ENCODE data around the gene CNKSR3.
"Not testable (repeated sequence)": the region's sequence is repeated elsewhere in the genome, so short reads cannot be mapped to it uniquely, and the experiment has no call there.

CNKSR3 gene

GRCh38 chr6:154526996-154527395 is 16.5 kb upstream of the CNKSR3 start:
- no peak for DNase-seq

DNA sequence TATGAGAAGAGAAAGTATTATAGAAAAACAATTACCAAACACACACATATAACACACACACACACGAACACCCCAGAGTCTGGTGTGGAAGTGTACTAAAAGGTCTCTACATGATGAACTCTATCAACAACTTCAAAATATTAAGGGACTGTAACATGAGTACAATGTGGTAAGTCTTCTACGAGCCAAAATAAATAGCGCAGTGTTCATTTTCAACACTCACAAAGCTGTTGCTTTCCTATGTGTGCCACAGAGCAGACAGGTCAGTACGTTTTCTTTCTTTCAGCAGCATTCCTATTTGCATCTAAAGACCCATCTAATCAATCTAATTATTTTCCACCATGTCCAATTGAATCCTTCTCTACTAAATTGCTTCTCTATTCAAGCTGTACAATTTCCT is 12.1 kb upstream of the CNKSR3 start:
- DNase-seq, result no peak

DNA sequence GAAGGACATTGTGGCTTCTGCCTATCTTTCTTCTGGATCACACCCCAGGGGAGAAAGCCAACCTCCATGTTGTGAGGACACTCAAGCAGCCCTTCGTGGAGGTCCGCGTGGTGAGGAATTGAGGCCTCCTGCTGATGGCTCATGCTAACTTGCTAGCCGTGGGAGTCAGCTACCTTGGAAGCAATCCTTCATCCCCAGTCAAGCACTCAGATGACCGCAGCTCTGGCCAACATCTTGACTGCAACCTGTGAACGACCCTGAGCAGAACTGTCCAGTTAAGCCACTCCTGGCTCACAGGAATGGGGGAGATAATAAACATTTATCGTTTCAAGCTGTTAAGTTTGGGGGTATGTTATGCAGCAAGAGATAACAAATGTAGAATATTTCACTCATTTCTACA is 10.9 kb upstream of the CNKSR3 start:
- DNase-seq, result no peak

DNA sequence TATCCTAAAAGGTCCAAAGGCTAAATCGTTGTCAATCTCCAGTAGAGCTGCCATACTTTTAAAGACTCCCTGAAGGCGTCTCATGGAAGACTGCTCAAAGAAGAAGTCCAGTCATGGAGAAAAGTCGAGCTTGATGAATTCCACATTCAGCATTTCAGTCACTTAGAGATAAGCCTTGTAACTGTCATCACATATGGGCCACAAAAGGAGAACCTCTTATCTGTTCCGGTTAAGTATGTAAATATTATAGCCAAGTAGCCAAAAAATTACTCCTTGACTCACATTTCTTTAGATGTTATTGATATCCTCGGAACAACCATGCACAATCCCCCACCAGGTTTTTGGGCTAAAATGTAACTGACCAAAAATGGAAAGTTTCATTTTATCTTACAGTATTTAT is 9.8 kb upstream of the CNKSR3 start:
- DNase-seq, result no peak

- no peak for DNase-seq
These were observed 7.9 kb upstream of the CNKSR3 start for GRCh38 chr6:154518396-154518795.

GRCh38 chr6:154516276-154516675 is 5.8 kb upstream of the CNKSR3 start:
- no peak for DNase-seq

DNA sequence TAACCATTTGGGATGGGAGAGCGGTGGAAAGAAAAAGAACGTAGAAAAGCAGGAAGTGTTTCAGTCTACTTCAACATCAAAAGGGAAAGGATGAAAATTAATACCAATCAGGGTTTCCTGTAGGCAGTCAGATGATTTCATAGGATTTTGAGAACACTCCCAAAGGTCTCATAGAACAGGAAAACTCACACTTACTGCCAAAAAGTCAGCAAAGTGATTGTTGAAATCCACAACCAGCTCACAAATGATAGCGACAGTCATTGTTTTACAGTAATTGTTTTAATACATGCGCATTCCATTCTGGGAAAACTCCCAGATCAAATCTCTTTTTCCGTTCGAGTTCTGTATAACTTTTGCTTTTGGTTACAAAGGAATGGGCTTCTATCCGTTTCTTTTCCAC is 5.3 kb upstream of the CNKSR3 start:
- no peak for DNase-seq

DNA sequence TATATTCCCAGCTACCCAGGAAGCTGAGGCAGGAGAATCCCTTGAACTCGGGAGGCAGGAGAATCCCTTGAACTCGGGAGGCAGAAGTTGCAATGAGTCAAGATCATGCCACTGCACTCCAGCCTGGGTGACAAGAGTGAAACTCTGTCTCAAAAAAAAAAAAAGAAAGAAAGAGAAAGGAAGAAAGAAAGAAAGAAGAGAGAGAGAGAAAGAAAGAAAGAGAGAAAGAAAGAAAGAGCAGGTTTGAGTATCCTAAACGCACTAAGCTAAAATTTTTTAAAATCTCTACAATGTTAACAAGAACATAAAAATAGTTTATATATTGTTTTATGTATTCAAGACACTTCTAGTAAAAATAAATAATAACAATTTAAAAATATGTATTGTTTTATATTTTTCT is 4.6 kb upstream of the CNKSR3 start:
- not testable (repeated sequence) for DNase-seq

- no peak for DNase-seq
These were observed 4.0 kb upstream of the CNKSR3 start for GRCh38 chr6:154514481-154514880.

DNA sequence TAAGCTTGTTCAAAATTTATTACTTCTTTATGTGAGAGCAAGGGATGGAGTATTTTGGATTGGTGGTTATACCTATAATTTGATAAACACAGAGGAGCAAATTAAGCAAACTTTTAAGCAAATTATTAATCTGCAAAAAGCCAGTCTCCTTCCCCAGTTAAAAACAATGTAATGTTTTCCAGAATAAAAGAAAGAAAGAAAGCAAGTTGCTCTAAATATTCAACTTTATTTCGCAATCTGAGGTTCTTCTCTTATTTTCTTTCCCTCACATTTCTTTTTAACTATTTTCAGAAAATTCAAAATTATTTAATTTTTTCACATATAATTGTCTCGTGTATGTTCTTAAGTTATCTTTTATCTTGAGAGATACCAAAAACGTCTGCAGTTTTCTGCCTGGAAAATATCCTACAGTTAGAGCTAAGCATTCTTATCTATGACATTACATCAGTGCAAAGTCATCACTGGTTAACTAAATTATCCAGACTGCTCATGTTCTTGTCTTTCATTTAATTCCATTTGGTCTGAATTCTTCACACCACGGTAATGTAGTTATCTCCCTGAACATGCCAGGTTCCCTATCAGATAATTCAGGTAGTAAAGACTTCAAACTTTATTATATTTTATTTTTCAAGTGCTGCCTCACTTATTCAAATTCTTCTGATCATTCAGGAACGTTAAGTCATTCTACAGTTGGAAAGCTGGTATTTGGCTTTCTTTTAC is 3.3 kb upstream of the CNKSR3 start:
- DNase-seq, result no peak

GRCh38 chr6:154512201-154512600 is 1.7 kb upstream of the CNKSR3 start:
- no peak for DNase-seq

- DNase-seq, result no peak
These were observed 1.3 kb upstream of the CNKSR3 start for GRCh38 chr6:154511791-154512190.

- no peak for DNase-seq
These were observed 903 bp downstream of the CNKSR3 start for GRCh38 chr6:154509421-154510143.

- no peak for DNase-seq
These were observed 1.7 kb downstream of the CNKSR3 start for GRCh38 chr6:154508573-154509375.

- DNase-seq, result no peak
These were observed 3.2 kb downstream of the CNKSR3 start for GRCh38 chr6:154506991-154507898.

DNA sequence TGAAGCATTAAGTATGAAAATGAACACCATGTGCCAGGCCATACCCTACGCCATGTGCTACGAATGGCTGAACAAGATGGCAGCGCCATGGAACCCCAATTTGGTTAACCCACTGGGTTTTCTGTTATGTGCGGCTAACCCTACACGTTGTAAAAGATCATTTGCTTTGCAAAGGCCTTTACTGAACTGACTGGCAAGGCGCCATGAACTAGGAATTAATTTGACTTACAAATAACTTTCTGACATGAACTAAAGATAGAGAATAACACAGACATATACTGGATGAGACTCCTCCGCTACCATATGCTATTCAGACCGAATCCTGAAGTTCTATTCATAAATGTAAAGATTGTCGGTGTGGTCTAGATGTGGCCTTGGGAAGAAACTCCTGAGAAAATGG is 3.9 kb downstream of the CNKSR3 start:
- DNase-seq, result no peak

- DNase-seq, result no peak
These were observed 4.4 kb downstream of the CNKSR3 start for GRCh38 chr6:154506108-154506507.

GRCh38 chr6:154504865-154505449 is 5.5 kb downstream of the CNKSR3 start:
- DNase-seq, result no peak

GRCh38 chr6:154504102-154504501 is 6.4 kb downstream of the CNKSR3 start:
- no peak for DNase-seq

DNA sequence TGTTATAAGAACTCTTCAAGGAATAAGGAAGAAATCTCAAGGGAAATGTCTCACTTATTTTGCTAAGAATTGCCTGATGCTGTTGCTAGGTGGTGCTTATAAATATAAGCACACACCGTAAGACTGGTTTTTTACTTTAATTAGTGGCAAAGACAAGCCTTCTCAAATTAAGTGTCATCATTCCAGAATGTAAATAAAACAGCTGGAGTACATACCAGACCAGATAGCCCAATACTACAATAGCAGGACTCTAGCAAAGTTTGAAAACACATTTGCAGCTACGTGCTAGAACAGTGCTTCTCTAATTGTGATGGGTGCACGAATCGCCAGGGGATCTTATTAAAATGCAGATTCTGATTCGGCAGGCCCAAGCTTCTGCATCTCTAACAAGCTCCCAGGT is 6.8 kb downstream of the CNKSR3 start:
- no peak for DNase-seq

DNA sequence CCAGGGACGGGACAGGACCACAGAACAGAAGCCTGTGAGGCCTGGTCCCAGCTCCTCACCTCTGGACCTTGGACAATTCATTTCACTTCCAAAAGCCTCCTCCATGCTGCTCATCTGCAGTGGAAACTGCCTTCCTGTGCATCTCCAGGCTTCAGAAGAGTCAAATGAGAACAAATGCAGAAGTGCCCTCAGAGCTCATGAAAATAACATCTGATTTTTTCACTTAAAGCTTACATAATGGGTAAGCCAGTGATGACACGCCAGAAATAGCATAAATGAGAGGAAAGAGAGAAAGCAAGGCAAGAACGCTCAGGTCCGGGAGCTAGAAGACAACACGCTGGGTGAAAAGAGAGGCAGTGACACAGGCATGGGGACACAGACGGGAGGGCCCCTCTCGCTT is 7.9 kb downstream of the CNKSR3 start:
- no peak for DNase-seq

DNA sequence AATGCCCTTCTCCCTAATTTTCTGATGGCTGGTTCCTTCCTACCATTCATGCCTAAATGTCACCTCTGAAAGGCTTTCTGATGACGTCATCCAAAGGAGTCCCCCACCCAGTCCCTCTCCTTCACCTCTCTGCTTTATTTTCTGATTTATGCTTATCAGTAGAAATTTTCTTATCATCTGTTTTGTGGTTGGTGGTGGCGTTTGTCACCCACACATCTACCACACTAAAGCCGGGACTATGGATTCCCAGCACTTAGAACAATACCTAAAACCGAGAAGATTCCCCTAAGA is 9.0 kb downstream of the CNKSR3 start:
- DNase-seq, result no peak

All from GDM1 (cell line).